Femur (tissue), 1 donor: ENCODE data around the gene PDXDC1.
"Not testable (repeated sequence)": the region's sequence is repeated elsewhere in the genome, so short reads cannot be mapped to it uniquely, and the experiment has no call there.

Source experiments
- DNase-seq: peaks from one replicate; pipeline ENCODE4 v3.0.0-alpha.2; 2017

Gene PDXDC1

DNA sequence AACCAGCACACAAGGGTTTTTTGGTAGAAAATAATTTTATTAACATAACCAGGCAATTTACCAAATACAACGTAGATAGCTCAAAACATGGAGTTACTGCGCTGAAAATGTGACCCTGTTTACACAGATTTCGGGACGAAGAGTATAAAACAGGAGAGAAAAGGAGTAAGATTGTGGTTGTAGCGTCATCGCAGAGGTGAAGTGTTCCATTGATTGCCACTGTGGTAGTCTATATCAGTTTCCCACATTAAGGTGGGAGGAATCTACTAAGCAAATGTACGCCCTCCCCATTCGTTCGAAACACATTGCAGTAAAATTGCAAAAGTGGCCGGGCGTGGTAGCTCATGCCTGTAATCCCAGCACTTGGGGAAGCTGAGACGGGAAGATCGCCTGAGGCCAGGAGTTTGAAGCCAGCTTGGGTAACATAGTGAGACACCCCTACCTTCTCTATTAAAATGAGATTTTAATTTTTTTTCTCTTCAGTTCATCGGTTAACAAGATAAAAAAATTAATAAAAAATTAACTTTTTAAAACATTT, 972 bp upstream of the PDXDC1 start:
- DNase-seq: not testable (repeated sequence)

GRCh38 chr16:14974331-14974655, 533 bp upstream of the PDXDC1 start:
- peak; percentile 73 for DNase-seq

DNA sequence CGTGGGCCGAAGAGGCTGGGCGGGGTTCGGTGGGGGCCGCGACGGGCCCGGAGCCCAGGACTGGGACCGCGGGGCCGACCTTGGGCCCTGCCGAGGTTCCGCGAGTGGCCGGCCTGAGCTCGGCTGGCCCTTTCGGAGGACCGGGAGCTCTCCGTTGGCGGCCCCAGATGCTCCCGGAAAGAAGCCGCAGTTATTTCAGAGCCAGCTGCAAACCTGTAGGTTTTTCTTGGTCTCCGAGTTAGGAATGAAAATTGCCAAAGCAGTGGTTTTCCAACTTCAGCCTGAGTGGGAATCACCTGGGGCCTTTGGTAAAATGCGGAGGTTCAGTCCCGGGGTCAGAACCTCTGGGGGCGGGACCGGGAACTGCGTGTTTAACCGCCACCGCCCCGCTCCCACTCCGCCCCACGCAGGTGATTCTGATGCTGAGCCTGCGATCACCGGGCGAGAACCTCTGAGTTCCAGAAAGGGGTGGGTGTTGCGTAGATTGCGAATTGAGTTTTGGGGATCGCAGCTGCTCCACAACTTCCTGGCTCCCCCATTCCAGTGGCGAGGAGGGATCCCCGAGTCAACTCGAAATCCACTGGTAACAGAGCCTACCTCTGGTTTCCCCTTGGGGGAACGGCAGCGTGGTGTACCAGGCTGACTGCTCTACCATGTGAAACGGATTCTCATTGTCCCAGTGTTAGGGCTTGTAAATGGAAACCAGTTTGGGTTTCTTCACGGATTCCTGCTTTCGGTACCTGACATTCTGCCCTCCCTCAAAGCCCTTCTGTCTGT, 780 bp downstream of the PDXDC1 start:
- peak; percentile 44 for DNase-seq

- DNase-seq: not testable (repeated sequence)
Observed at GRCh38 chr16:14976971-14977736, 2.3 kb downstream of the PDXDC1 start.

GRCh38 chr16:14978281-14978680, 3.5 kb downstream of the PDXDC1 start:
- DNase-seq: not testable (repeated sequence)

- not testable (repeated sequence) for DNase-seq
Observed at GRCh38 chr16:14978908-14979307, 4.1 kb downstream of the PDXDC1 start.

DNA sequence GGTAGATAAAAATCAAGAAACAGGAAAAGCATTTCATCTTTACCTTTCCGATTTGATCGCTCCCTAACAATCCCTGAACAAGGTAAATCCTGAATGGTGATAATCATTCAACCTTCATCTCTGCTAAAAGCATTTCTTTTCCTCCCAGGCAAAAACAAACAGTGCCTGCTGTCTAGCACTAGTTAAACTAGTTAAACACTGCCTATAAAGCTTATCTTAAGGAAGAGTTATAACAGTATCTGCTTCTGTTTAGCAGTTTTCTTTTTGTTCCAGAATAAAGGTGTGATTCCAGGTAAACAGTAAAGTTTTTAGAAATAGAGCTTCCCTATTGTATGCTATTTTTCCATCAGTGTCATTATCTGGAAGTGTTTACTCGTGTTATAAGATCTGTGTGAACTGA, 6.4 kb downstream of the PDXDC1 start:
- not testable (repeated sequence) for DNase-seq

DNA sequence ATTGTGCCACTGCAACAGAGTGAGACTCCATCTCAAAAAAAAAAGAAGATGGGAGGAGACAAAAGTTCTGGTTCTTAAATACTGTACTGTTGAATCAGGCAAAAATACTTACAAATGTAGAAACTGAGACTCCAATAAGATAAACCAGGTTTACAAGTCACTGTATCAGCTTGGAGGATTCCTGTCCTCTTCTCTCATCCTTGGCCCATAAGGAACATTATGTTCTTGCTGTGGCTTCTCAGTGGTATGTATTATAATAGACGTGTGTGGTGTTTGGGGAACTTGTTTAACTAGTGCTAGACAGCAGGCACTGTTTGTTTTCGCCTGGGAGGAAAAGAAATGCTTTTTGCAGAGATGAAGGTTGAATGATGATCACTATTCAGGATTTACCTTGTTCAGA, 7.7 kb downstream of the PDXDC1 start:
- not testable (repeated sequence) for DNase-seq

GRCh38 chr16:14988092-14988491, 13.3 kb downstream of the PDXDC1 start:
- DNase-seq: not testable (repeated sequence)

GRCh38 chr16:14988661-14989191, 13.9 kb downstream of the PDXDC1 start:
- peak; percentile 23 for DNase-seq

- DNase-seq: peak; percentile 40
Observed at GRCh38 chr16:14989291-14990281, 14.8 kb downstream of the PDXDC1 start.

DNA sequence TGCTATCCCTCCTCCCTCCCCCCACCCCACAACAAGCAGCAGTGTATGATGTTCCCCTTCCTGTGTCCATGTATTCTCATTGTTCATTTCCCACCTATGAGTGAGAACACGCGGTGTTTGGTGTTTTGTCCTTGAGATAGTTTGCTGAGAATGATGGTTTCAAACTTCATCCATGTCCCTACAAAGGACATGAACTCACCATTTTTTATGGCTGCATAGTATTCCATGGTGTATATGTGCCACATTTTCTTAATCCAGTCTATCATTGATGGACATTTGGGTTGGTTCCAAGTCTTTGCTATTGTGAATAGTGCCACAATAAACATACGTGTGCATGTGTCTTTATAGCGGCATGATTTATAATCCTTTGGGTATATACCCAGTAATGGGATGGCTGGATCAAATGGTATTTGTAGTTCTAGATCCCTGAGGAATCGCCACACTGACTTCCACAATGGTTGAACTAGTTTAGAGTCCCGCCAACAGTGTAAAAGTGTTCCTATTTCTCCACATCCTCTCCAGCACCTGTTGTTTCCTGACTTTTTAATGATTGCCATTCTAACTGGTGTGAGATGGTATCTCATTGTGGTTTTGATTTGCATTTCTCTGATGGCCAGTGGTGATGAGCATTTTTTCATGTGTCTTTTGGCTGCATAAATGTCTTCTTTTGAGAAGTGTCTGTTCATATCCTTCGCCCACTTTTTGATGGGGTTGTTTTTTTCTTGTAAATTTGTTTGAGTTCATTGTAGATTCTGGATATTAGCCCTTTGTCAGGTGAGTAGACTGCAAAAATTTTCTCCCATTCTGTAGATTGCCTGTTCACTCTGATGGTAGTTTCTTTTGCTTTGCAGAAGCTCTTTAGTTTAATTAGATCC, 18.7 kb downstream of the PDXDC1 start:
- DNase-seq: not testable (repeated sequence)

DNA sequence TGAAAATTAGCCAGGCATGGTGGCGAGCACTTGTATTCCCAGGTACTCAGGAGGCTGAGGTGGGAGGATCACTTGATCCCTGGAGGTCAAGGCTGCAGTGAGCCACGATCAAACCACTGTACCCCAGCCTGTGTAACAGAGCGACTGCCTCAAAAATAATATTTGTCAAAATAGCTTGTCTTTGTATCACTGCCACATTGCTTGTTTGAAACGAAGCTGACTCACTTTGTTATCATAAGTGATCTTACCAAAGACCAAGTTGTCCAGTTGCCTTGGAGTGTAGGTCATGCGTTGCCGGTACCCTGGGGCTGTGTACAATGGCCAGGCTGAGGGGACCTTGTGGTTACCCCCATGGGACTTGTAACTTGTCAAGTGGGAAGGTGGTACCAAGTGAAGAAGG, 21.9 kb downstream of the PDXDC1 start:
- DNase-seq: not testable (repeated sequence)

- DNase-seq: not testable (repeated sequence)
Observed at GRCh38 chr16:14998300-14998699, 23.5 kb downstream of the PDXDC1 start.

GRCh38 chr16:14999845-15000244, 25.0 kb downstream of the PDXDC1 start:
- DNase-seq: not testable (repeated sequence)

DNA sequence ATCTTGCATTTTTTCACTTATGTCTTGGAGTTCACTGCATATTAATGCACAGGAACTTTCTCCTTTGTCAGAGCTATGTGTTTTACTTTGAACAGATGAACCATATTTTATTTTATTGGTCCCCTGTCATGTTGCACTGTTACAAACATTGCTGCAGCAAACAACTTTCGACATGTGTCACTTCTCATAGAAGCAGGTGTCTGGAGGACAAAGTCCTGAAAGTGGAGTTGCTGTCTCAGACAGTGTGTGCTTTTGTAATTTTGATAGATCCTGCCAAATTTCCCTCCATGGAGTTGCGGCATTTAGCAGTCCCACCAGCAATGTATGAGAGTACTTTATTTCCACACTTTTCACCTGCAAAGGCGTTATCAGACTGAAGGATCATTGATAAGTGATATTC, 27.6 kb downstream of the PDXDC1 start:
- DNase-seq: not testable (repeated sequence)

GRCh38 chr16:15005357-15006132, 30.7 kb downstream of the PDXDC1 start:
- DNase-seq: not testable (repeated sequence)

- DNase-seq: not testable (repeated sequence)
Observed at GRCh38 chr16:15008647-15009046, 33.8 kb downstream of the PDXDC1 start.

GRCh38 chr16:15012941-15013340, 38.1 kb downstream of the PDXDC1 start:
- not testable (repeated sequence) for DNase-seq

DNA sequence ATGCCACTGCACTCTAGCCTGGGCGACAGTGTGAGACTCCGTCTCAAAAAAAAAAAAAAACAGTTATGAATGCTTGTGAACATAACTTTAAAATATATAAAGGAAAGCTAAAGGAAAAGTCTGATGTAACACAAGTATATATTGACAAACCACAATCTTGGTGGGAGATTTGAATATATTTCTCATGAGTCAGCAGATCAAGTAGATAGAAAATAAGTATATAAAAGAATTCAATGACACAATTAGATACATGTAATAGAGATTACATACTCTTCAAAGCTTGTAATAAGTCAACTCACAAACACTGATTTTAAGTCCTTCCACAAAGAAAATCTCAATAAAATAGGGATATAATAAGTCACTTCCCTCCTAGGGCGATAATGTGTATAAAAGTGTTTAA, 40.8 kb downstream of the PDXDC1 start:
- DNase-seq: not testable (repeated sequence)
